GM12875 (cell line): Measurements from ENCODE around the gene SLC3A2.

Source experiments
- H3K4me3 ChIP-seq: one replicate; pipeline ENCODE4 v1.5.1; 2011; ENCODE audit warnings: low read depth, low read length, control low read depth
- TF ChIP-seq, protein P1 (sequence below): IDR thresholded peaks from 2 replicates; pipeline ENCODE4 v1.5.1; 2011; ENCODE audit warnings: low read depth, mild to moderate bottlenecking, control low read depth, inconsistent platforms, low read length, moderate library complexity, borderline replicate concordance; ENCODE audit not compliant: insufficient read depth

Gene SLC3A2

GRCh38 chr11:62863687-62864335 lies 16.9 kb upstream of the SLC3A2 start:
- TF ChIP-seq, protein P1, sequence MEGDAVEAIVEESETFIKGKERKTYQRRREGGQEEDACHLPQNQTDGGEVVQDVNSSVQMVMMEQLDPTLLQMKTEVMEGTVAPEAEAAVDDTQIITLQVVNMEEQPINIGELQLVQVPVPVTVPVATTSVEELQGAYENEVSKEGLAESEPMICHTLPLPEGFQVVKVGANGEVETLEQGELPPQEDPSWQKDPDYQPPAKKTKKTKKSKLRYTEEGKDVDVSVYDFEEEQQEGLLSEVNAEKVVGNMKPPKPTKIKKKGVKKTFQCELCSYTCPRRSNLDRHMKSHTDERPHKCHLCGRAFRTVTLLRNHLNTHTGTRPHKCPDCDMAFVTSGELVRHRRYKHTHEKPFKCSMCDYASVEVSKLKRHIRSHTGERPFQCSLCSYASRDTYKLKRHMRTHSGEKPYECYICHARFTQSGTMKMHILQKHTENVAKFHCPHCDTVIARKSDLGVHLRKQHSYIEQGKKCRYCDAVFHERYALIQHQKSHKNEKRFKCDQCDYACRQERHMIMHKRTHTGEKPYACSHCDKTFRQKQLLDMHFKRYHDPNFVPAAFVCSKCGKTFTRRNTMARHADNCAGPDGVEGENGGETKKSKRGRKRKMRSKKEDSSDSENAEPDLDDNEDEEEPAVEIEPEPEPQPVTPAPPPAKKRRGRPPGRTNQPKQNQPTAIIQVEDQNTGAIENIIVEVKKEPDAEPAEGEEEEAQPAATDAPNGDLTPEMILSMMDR: no peak
- no peak overlapping the region for H3K4me3 ChIP-seq

- no peak overlapping the region for H3K4me3 ChIP-seq
- TF ChIP-seq, protein P1: no peak
These were observed 15.1 kb upstream of the SLC3A2 start for GRCh38 chr11:62865635-62866034.

- TF ChIP-seq, protein P1: no peak
- H3K4me3 ChIP-seq: no peak overlapping the region
These were observed 5.8 kb upstream of the SLC3A2 start for GRCh38 chr11:62874851-62875250.

- TF ChIP-seq, protein P1: no peak
These were observed 4.8 kb upstream of the SLC3A2 start for GRCh38 chr11:62875698-62876478.

DNA sequence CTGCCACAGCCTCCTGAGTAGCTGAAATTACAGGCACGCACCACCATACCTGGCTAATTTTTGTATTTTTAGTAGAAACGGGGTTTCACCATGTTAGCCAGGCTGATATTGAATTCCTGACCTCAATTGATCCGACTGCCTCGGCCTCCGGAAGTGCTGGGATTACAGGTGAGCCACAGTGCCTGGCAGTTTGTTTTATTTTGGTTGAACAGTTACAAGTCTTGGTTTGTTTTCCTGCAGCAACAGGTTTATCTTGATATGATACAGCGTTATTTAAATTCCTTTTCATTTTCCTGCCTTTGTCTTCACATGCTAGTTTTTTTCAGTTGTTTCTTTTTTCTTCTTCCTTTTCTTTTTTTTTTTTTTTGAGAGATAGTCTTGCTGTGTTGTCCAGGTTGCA lies 4.0 kb upstream of the SLC3A2 start:
- TF ChIP-seq, protein P1: no peak
- H3K4me3 ChIP-seq: no peak overlapping the region

More at GRCh38 chr11:62875698-62876478, 4.8 kb upstream of the SLC3A2 start:
- H3K4me3 ChIP-seq: no peak overlapping the region

- TF ChIP-seq, protein P1: no peak
- H3K4me3 ChIP-seq: no peak overlapping the region
These were observed 1.3 kb upstream of the SLC3A2 start for GRCh38 chr11:62879235-62879978.
